ENCODE results near the gene FAM168A.

DNA sequence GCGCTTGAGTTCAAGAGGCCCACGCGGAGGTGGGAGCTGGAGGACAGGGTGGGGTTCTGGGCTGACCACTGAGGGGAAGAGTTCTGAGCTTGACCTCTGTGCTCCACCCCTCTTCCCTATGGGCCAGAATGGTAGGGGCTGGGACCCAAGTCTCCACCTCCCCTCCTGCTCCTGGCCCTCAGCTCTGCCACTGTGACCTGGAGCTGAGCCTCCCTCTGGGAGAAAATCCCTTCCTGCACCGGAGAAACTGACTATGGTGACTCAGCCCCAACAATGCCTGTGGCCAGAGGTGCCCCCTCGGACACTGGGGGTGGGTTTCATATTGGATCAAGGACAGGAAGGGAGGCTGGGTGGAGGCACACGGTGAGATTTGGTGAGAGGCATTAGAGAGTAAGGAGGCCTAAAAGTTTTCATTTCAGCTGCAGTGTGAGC is 198.7 kb downstream of the FAM168A start:
- TF ChIP-seq, protein P1, sequence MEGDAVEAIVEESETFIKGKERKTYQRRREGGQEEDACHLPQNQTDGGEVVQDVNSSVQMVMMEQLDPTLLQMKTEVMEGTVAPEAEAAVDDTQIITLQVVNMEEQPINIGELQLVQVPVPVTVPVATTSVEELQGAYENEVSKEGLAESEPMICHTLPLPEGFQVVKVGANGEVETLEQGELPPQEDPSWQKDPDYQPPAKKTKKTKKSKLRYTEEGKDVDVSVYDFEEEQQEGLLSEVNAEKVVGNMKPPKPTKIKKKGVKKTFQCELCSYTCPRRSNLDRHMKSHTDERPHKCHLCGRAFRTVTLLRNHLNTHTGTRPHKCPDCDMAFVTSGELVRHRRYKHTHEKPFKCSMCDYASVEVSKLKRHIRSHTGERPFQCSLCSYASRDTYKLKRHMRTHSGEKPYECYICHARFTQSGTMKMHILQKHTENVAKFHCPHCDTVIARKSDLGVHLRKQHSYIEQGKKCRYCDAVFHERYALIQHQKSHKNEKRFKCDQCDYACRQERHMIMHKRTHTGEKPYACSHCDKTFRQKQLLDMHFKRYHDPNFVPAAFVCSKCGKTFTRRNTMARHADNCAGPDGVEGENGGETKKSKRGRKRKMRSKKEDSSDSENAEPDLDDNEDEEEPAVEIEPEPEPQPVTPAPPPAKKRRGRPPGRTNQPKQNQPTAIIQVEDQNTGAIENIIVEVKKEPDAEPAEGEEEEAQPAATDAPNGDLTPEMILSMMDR (IDR thresholded peaks at IDR 0.05 in 2 of 3, conservative IDR thresholded peaks at IDR 0.05 in 1 of 3; ENCODE audit: control insufficient read depth in 2 of 3, extremely low read depth in 1 of 3, insufficient read depth in 1 of 3, low read depth in 3 of 3, low read length in 3 of 3): no peak
- TF ChIP-seq POLR2A (IDR thresholded peaks at IDR 0.05; ENCODE audit: low read depth, low read length) (no peak), POLR2AphosphoS5 (IDR thresholded peaks at IDR 0.05; ENCODE audit: low read length) (no peak), PML (IDR thresholded peaks at IDR 0.05; ENCODE audit: low read length) (peak; percentile 22; the same call in 1 of the 2 replicates), SMC3 (IDR thresholded peaks at IDR 0.05; ENCODE audit: borderline replicate concordance, low read length) (no peak), CHD1 (IDR thresholded peaks at IDR 0.05; ENCODE audit: low read depth, low read length) (no peak), CREB1 (IDR thresholded peaks at IDR 0.05; ENCODE audit: low read depth) (no peak), FOXM1 (IDR thresholded peaks at IDR 0.05; ENCODE audit: low read depth, low read length) (no peak), ZNF274 (IDR thresholded peaks at IDR 0.05; ENCODE audit: insufficient read depth, insufficient read length) (no peak), SP1 (IDR thresholded peaks at IDR 0.05; ENCODE audit: low read depth, low read length) (no peak)
